DMS153 treated with DMSO at 0.1 percent for 48 hours (cell line): ENCODE results near the gene ACER1.

Source experiments
- DNase-seq: peaks from one replicate; lab custom pipeline; 2025; ENCODE audit not compliant: unreplicated experiment; lab: John Stamatoyannopoulos, UW

Gene ACER1

GRCh38 chr19:6269101-6269886 lies 64.1 kb downstream of the ACER1 start:
- DNase-seq, result no peak

DNA sequence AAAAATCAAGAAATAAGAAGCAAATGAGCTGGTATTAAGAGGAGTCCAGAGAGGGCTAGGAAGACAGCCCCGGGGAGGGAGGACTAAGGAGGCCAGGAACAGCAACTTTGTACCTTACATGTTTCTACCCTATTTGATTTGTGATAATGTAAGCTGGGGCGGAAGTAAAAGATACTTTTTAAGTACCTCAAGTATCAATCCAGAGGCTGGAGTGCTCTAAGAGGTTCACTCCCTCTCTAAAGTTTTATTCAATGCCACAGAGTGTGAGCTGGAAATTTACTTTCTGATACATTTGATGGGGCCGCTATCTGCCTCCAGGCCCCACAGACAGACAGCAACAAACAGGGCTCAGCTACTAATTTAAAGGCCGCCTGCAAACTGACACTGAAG lies 65.0 kb downstream of the ACER1 start:
- DNase-seq, result no peak

GRCh38 chr19:6267552-6268381 lies 65.6 kb downstream of the ACER1 start:
- no peak for DNase-seq

DNA sequence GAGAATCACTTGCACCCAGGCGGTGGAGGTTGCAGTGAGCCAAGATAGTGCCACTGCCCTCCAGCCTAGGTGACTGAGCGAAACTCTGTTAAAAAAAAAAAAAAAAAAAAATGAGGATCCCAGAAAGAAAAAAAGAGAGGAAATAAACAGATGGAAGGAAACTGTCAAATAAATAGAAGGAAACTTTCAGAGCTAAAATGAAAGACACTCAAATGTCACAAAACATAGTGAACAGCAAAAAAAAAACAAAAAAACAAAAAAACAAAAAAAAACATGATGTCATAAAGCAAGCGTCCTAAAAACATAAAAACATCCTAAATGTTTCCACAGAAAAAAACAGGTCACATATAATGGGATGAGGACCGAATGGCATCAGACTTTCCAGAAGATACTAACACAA lies 68.6 kb downstream of the ACER1 start:
- no peak for DNase-seq

DNA sequence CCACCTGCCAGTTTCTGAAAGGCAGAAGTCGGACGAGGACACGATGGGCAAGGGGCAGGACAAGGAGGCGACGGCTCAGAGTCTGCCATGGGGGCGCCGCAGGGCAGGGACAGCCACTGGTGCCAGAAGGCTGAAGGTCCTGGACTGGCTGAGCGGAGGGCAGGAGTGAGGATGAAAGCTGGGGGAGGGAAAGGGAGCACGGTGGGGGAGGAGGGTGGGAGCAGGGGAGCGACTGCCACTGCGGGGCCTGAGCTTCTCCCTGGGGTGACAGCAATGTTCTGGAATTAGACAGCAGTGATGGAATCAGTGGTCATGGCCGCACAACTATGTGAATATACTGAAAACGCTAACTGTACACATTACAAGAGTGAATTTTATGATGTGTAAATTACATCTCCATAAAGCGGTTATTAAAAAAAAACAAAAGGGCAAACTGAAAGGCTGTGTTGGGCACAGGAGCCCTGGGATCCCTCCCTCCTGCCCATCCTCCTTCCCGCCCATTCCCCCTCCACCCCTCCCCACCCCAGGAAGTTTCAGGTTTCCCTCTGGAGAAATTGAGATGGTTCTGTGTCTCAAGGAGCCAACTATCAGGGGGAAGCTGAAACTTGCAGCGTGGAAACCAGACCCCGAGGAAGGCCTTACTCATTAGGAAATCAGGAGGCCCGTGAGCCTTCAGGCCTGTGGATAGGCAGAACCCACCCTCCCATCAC lies 69.5 kb downstream of the ACER1 start:
- DNase-seq, result no peak

DNA sequence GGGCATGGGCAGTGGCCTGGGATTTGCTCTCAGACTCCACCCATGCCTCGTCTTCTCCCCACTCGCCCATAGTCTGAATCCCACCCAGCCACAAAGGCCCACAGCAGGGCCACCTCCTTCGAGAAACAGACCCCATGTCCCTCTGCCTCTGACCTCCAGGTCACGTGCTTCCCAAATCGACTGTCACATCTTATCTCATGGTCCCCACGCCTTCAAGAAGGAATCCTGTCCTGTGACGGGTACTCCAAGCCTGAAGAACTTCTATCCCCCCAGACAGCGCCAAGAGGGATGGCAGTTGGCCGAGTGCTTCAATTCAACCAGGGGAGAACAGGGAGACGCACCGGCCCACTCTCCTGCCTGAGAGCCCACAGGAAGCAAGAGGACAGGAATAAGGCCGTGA lies 70.1 kb downstream of the ACER1 start:
- no peak for DNase-seq

- DNase-seq, result no peak
Measured at GRCh38 chr19:6262519-6262918, 70.9 kb downstream of the ACER1 start.

- DNase-seq, result no peak
Measured at GRCh38 chr19:6261883-6262282, 71.5 kb downstream of the ACER1 start.

GRCh38 chr19:6260912-6261650 lies 72.3 kb downstream of the ACER1 start:
- DNase-seq, result no peak

DNA sequence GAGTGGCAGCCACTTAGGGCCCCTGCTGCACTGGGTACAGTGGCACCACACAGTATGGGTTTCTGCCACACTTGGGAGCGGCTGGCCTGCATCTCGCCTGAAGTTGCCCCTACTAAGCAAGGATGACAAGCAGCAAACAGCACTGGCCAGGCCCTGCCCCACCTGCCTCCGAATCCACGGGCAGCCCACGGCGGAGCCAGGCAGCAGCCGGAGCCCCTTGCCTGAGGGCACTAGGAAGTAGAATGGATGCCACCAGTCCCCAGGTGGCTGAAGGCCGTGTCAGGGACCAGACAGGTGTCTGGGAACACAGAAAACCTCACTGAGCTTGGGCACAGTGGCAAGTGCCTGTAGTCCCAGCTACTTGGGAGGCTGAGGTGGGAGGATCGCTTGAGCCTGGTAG lies 73.0 kb downstream of the ACER1 start:
- no peak for DNase-seq

GRCh38 chr19:6259312-6259861 lies 74.0 kb downstream of the ACER1 start:
- DNase-seq, result no peak

DNA sequence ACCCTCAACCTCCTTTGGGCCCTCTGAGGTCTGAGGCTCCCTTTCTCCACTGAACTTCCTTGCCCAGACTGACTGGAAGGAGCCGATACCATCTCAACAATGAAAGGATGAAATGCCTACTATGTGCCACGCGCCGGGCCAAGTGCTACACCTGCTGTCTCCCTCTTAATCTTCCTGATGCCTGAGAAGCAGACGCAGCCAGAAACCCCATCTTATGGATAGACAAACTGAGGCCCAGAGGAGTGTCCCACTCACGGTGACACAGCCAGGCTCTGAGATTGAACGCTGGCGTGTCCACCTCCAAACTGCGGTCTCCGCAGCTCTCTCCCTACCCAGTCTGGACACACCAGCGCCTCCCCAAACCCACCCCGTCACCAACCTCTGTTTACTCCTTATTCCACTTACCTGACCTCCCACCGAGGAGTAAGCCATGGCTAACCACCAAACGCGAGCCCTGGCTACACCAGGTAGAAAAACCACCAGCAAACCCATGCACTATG lies 74.5 kb downstream of the ACER1 start:
- DNase-seq, result no peak
